ENCODE results near the gene RITA1.

DNA sequence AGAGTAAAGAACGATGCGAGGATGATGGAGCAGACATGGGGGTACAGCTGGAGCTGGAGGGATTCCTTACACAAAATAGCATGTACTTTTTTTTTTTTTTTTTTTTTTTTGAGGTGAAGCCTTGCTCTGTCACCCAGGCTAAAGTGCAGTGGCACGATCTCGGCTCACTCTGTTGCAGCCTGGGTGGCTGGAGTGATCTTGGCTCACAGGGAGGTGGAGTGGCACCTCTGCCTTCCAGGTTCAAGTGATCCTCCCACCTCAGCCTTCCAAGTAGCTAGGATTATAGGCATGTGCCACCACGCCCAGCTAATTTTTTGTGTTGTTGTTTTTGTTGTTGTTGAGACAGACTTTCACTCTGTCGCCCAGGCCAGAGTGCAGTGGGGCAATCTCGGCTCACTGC is 44.8 kb upstream of the RITA1 start:
- TF ChIP-seq, protein P1, sequence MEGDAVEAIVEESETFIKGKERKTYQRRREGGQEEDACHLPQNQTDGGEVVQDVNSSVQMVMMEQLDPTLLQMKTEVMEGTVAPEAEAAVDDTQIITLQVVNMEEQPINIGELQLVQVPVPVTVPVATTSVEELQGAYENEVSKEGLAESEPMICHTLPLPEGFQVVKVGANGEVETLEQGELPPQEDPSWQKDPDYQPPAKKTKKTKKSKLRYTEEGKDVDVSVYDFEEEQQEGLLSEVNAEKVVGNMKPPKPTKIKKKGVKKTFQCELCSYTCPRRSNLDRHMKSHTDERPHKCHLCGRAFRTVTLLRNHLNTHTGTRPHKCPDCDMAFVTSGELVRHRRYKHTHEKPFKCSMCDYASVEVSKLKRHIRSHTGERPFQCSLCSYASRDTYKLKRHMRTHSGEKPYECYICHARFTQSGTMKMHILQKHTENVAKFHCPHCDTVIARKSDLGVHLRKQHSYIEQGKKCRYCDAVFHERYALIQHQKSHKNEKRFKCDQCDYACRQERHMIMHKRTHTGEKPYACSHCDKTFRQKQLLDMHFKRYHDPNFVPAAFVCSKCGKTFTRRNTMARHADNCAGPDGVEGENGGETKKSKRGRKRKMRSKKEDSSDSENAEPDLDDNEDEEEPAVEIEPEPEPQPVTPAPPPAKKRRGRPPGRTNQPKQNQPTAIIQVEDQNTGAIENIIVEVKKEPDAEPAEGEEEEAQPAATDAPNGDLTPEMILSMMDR (IDR thresholded peaks at IDR 0.05; ENCODE audit: poor library complexity): no peak
- TF ChIP-seq EZH2 (IDR thresholded peaks at IDR 0.05; ENCODE audit: borderline replicate concordance): no peak
